Measurements from ENCODE around the gene PLA2R1.

PLA2R1 gene

DNA sequence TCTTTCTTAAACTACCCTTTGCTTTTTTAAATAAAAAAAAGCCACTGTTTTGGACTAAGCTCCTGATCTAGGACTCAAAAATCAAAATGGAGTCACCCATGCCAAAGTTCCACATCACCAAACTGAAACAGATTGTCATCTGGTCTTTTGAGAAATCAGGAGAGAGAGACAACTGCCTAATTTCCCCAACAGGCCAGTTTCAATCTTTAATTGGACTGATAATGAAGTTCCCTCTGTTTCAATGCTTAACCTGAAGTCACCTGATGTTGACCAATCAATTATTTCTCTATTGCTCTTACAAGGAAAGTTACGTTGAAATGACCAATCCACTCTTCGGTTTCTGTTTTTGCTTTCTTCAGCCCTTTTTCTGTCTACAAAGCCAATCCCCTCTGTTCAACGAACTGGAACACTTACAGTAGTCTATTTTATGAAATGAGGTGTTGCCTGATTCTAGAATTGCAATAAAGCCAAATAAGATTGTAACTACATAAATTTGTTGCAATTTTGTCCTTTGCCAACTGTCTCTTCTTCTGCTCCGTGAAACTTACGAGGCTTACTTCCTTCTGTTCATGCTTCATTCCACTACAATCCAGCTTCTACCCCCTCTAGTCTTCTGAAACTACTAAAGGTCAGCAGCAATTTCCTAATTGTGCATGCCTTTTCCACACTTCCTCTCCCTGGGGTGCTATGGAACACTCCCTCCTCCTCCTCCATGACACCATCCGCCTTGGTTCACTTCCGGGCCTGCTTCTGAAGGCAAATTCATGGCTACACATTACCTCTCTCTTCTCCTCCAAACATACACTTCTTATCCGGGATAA is 169.2 kb downstream of the PLA2R1 start:
- no peak for DNase-seq

DNA sequence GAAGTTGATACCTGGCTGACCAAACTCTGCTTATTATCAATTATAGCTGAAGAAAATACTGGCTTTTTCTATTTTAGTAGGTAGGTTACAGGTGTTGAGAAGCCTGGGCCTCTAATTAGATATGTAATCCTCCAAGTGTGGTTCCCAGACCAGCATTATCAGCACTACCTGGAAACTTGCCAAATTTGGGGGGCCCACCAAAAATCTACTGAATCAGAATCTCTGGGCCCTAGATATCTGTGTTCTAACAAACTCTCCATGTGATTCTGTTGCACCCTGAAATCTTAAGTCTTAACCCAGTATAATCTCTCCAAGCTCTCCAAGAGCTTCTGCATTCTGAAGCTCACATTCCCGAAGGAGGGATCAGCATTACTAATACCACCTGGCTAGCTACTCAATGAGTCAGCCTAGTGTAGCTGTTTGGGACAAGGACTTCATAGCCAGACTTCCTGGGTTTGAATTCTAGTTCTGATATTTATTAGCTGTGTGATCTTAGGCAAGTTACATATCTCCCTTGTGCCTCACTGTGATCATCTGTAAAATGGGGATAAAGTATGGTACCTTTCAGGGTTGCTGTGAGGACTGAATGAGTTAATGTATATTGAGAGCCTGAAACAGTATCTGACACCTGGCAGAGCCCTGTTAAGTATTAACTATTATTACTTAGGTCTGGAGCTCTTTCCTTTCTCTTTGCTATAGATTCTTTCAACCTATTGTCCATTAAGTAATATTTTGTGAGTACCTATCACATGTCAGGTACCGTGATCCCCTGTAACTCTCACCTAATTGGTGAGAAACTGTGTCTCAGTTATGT is 170.3 kb downstream of the PLA2R1 start:
- no peak for DNase-seq

DNA sequence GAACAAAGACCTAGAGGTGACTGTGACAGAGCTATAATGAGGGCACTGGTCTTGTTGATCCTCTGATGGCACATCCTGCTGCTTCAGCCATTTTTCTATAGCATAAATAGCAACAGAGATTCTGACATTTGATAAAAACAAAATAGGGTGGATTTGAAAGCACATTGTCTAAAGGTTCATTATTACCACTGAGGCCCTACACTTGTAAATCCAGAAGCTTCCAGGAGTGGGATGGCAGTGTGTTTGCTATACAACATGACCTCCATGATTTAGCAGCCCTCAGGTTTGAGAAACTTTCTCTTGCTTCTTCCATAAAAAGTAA is 171.2 kb downstream of the PLA2R1 start:
- DNase-seq: no peak

DNA sequence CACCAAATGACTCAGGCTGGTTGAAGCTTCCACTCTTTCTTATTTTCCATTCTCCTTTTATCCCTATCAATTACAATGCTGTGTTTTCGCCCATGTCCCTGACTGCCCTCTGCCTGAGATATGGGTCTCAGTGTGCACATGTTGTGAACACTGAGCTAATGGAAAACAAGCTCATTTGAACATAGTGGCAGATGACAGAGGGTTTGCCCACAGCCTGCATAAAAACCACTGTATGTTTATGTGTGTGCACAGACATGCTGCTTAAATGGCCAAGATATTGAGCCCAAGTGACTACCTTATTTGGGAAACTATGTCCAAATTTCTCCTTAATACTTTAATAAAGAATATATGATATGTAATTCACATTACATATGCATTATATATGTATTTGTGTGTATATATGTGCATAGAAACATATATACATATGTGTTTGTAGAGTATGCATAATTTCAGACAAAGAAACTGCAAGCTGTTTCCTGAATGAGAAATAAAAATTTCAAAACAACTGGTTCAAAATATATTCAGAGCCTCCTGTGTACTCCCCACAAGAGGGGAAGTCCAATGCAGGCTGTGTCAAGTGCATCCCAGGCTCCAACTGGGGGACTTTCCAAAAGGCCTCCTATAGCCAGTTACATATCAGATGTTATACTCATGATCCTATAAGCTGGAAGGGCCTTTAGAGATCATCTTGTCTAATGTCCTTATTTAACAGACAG is 171.7 kb downstream of the PLA2R1 start:
- DNase-seq: no peak

DNA sequence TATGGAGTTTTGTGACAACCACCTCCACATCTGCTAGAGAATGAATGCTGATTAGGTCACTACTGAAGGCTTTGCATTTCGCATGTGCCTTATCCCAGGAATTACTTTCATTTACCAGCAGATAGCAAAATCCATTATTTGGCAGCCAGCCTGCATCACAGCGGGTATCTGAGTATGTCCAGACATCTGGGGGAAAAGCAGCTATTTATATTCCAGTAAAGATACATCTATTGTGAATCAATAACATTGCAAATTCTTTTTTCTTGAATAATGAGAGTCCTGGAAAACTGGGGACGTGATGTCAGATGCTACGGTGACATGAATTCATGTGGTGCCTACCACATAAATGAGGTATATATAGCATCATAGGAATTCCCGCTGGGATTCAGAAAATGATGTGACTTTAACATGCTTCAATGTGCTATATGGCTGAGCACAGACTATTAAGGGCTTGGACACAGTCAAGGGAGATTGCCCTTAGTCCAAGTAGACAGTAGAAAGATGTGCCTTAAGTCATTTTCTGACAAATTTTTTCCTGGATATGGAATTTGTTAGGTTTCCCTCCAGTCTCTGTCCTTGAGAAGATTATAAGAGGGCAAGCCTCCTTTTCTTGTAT is 180.2 kb downstream of the PLA2R1 start:
- no peak for DNase-seq

All from activated CD4-positive, alpha-beta T cell treated with anti-CD3 and anti-CD28 coated beads, Interleukin-2, amount 50 U/mL, for 48 hours (primary cell).